Measurements from ENCODE around the gene RFWD3.
A peak's percentile ranks its signal among the peaks of the same experiment; 100 is the strongest.

RFWD3 gene, protein sequence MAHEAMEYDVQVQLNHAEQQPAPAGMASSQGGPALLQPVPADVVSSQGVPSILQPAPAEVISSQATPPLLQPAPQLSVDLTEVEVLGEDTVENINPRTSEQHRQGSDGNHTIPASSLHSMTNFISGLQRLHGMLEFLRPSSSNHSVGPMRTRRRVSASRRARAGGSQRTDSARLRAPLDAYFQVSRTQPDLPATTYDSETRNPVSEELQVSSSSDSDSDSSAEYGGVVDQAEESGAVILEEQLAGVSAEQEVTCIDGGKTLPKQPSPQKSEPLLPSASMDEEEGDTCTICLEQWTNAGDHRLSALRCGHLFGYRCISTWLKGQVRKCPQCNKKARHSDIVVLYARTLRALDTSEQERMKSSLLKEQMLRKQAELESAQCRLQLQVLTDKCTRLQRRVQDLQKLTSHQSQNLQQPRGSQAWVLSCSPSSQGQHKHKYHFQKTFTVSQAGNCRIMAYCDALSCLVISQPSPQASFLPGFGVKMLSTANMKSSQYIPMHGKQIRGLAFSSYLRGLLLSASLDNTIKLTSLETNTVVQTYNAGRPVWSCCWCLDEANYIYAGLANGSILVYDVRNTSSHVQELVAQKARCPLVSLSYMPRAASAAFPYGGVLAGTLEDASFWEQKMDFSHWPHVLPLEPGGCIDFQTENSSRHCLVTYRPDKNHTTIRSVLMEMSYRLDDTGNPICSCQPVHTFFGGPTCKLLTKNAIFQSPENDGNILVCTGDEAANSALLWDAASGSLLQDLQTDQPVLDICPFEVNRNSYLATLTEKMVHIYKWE

DNA sequence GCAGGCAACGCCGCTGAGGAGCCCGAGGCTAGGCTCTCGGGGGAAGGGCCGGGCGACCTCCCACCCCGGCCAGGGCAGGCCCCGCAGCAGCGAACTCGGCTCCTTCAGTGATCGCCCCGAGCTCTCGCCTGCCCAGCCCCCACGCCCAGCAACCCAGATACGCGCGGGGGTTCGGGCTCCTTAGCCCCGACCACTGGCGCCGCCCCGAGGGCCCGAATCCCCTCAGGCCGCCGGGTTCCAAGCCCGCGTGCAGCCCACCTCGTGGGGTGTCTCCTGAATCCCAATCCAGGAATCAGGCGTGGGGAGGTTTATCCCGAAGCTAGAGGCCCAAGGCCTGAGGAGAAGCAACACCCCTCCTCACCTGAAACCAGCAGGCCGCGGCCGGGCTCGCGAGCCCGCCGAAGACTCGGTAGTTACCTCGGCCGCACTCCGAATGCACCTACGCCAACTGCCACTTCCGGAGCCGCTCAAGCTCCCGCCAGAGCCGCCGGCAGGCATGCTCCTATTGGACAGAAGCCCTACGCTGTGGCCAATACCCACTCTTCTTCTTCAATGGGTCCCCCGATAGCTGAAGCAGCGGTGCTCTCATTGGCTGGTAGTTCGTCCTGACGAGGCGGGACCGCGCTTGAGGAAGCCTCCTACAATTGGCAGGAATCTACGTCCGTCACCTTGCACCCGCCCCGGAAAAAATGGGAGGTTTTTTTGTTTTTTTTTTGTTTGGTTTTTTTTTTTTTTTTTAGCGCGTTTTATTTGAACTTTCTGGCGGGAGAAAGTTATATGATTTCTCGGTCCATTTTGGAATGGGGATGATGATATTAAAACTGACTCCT is at the start of gene RFWD3:
RFWD3 (minus strand) TSS at position 453 of the 830 bp plus-strand sequence. CDS start 5,428 bp downstream, outside the sequence.
- Histone ChIP-seq H3K9me3 (ENCODE audit: control insufficient read depth in 2 of 2, low read length in 2 of 2) (no peaks in the 10 kb centered on the region), H3K4me1 (ENCODE audit: control insufficient read depth, insufficient read depth, low read length) (peaks cover 10% of the 10 kb centered on the region), H3K27ac (ENCODE audit: low read length) (peak within 1 kb of the TSS; percentile 63), H3K9ac (ENCODE audit: low read length in 2 of 2) (peak within 1 kb of the TSS; percentile 74 to 82), H3K27me3 (ENCODE audit: control insufficient read depth in 1 of 2, insufficient read depth in 2 of 2, low read length in 2 of 2) (no peaks in the 10 kb centered on the region), H3K4me3 (ENCODE audit: low read length in 2 of 2) (peak within 1 kb of the TSS; percentile 88 to 93), H3K36me3 (ENCODE audit: control insufficient read depth in 2 of 2, insufficient read depth in 2 of 2, low read length in 2 of 2) (peaks cover 7 to 15% of the 10 kb centered on the region in 2 donors)

DNA sequence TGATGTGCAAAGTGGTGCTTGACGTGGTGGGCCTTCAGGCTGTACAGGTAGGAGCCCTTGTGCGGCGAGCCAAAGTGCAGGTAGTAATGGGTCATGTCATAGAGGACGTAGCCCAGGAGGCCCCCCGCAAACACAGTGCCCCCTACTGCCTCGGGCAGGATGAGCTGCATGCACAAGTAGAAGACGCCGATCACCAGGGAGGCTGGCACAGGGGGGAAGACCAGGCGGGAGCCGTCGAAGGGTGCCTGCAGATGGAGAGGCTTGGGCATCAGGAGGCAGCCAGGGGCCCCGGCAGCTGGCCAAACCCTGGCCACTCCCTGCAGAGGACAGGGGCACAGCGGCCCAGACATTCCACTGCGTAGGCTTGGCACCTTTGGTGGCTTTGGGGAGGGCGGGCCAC is 49.7 kb upstream of the RFWD3 start:
- Histone ChIP-seq H3K27ac (ENCODE audit: low read length) (no peak overlapping the region), H3K9me3 (ENCODE audit: control insufficient read depth in 2 of 2, low read length in 2 of 2) (no peaks in the 10 kb centered on the region)

DNA sequence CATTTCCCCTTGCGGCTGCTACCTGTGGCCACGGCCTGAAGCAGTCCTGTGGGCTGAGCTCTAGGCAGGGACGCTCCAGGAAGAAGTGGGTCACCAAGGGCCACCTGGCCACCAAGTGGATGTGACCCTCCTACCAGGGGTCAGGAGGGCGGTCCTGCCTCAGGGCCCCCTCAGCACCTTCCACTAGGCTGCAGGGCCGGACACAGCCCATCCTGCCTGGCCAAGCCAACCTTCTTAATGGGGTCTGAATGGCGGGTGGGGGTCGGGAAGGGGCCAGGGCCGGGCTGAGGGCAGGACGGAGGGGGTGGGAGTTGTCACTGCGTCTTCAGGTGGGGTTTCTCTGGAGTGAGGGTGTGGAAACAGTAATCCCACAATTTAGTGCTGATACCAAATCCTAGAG is 47.2 kb upstream of the RFWD3 start:
- Histone ChIP-seq H3K9me3 (ENCODE audit: control insufficient read depth in 2 of 2, low read length in 2 of 2) (no peaks in the 10 kb centered on the region), H3K9ac (ENCODE audit: low read length in 2 of 2) (no peak overlapping the region), H3K4me1 (ENCODE audit: control insufficient read depth, insufficient read depth, low read length) (no peaks in the 10 kb centered on the region), H3K27ac (ENCODE audit: low read length) (no peak overlapping the region), H3K36me3 (ENCODE audit: control insufficient read depth in 2 of 2, insufficient read depth in 2 of 2, low read length in 2 of 2) (no peaks in the 10 kb centered on the region), H3K27me3 (ENCODE audit: control insufficient read depth in 1 of 2, insufficient read depth in 2 of 2, low read length in 2 of 2) (no peaks in the 10 kb centered on the region), H3K4me3 (ENCODE audit: low read length in 2 of 2) (no peak overlapping the region)

More for the DNA sequence above, 49.7 kb upstream of the RFWD3 start:
- no peaks in the 10 kb centered on the region for H3K27me3 ChIP-seq (ENCODE audit: control insufficient read depth in 1 of 2, insufficient read depth in 2 of 2, low read length in 2 of 2)
- no peaks in the 10 kb centered on the region for H3K4me1 ChIP-seq (ENCODE audit: control insufficient read depth, insufficient read depth, low read length)
- H3K9ac ChIP-seq (ENCODE audit: low read length in 2 of 2): no peak overlapping the region
- H3K4me3 ChIP-seq (ENCODE audit: low read length in 2 of 2): no peak overlapping the region
- H3K36me3 ChIP-seq (ENCODE audit: control insufficient read depth in 2 of 2, insufficient read depth in 2 of 2, low read length in 2 of 2): no peaks in the 10 kb centered on the region

DNA sequence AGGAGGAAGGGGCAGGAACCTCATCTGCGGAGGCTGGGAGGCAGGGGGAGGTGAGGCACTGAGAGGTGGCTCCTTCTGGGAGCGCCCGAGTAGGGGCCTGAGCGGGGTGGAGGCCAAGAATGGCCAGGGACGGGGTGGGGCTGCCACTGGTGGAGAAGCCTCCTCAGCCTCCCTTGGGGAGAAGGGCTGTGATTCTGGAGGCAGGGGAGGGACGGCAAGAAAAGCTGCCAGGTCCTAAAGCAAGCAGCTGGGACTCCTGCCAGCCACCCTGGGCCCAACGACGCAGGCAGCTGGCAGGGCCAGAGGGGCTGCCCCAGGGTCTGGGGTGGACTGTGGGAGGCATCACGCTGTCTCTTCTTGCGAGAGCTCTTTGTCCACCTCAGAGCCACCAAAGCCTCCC is 46.6 kb upstream of the RFWD3 start:
- no peaks in the 10 kb centered on the region for H3K27me3 ChIP-seq (ENCODE audit: control insufficient read depth in 1 of 2, insufficient read depth in 2 of 2, low read length in 2 of 2)
- no peaks in the 10 kb centered on the region for H3K36me3 ChIP-seq (ENCODE audit: control insufficient read depth in 2 of 2, insufficient read depth in 2 of 2, low read length in 2 of 2)
- H3K4me1 ChIP-seq (ENCODE audit: control insufficient read depth, insufficient read depth, low read length): peaks cover 1% of the 10 kb centered on the region
- H3K4me3 ChIP-seq (ENCODE audit: low read length in 2 of 2): no peak overlapping the region
- H3K9ac ChIP-seq (ENCODE audit: low read length in 2 of 2): no peak overlapping the region
- H3K9me3 ChIP-seq (ENCODE audit: control insufficient read depth in 2 of 2, low read length in 2 of 2): no peaks in the 10 kb centered on the region
- H3K27ac ChIP-seq (ENCODE audit: low read length): no peak overlapping the region

DNA sequence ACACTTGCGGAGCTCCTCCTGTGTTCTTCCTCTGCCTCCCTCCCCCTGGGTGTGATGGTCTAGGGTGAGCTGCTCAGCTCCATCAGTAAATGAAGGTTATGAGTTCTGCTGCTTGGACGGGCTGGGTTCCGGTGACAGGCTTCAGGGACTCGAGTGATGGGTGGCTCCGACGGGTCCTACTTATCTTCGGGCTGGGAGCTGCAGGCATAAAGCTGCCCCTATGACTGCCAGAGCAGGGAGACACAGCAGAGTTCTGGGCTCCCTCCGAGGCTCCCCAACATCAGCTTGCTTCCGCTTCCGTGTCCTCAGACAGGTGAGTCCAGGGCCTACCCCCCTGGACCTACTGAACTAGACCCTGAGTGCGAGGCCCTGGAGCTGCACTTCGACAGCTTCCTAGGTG is 45.3 kb upstream of the RFWD3 start:
- H3K9me3 ChIP-seq (ENCODE audit: control insufficient read depth in 2 of 2, low read length in 2 of 2): no peaks in the 10 kb centered on the region
- H3K9ac ChIP-seq (ENCODE audit: low read length in 2 of 2): no peak overlapping the region
- H3K4me1 ChIP-seq (ENCODE audit: control insufficient read depth, insufficient read depth, low read length): peaks cover 2% of the 10 kb centered on the region
- H3K27ac ChIP-seq (ENCODE audit: low read length): no peak overlapping the region
- H3K36me3 ChIP-seq (ENCODE audit: control insufficient read depth in 2 of 2, insufficient read depth in 2 of 2, low read length in 2 of 2): no peaks in the 10 kb centered on the region
- H3K27me3 ChIP-seq (ENCODE audit: control insufficient read depth in 1 of 2, insufficient read depth in 2 of 2, low read length in 2 of 2): no peaks in the 10 kb centered on the region
- H3K4me3 ChIP-seq (ENCODE audit: low read length in 2 of 2): no peak overlapping the region

DNA sequence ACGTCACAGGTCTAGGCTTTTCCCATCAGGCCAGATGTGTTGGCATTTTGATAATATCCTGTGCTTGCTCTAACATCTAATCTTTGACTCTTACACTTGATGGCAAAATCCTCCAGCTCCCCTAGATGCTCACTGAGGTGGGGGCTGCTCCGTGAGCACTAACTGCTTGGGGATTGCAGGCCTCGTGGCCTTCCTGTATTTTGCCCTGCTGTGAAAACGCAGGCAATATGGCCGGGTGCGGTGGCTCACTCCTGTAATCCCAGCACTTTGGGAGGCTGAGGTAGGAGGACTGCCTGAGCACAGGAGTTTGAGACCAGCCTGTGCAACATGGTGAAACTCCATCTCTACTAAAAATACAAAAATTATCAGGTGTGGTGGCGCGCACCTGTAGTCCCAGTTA is 43.7 kb upstream of the RFWD3 start:
- Histone ChIP-seq H3K27me3 (ENCODE audit: control insufficient read depth in 1 of 2, insufficient read depth in 2 of 2, low read length in 2 of 2) (no peaks in the 10 kb centered on the region), H3K9ac (ENCODE audit: low read length in 2 of 2) (no peak overlapping the region), H3K36me3 (ENCODE audit: control insufficient read depth in 2 of 2, insufficient read depth in 2 of 2, low read length in 2 of 2) (no peaks in the 10 kb centered on the region), H3K4me1 (ENCODE audit: control insufficient read depth, insufficient read depth, low read length) (peaks cover 2% of the 10 kb centered on the region), H3K27ac (ENCODE audit: low read length) (no peak overlapping the region), H3K9me3 (ENCODE audit: control insufficient read depth in 2 of 2, low read length in 2 of 2) (no peaks in the 10 kb centered on the region), H3K4me3 (ENCODE audit: low read length in 2 of 2) (no peak overlapping the region)

DNA sequence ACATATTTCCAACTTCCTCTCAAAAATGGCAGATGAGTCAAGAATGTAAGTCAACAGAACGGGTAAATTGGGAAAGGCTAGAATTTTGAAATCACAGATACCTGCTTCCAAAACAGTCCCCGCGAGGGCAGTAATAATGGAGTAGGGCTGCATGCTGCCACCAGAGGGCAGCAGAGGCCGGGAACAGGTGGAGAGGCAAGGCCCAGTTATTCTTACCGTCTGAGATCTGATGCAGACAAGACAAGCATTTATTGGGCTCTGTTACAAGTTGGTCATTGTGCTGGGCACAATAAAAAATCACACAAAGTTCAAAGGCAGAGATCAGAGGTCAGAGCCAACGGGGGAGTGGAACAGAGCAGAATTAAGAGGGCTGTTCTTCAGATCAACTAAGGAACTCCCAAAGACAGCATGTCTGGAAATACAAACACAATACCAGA is 42.8 kb upstream of the RFWD3 start:
- Histone ChIP-seq H3K9ac (ENCODE audit: low read length in 2 of 2) (no peak overlapping the region), H3K36me3 (ENCODE audit: control insufficient read depth in 2 of 2, insufficient read depth in 2 of 2, low read length in 2 of 2) (no peaks in the 10 kb centered on the region), H3K4me3 (ENCODE audit: low read length in 2 of 2) (no peak overlapping the region), H3K27me3 (ENCODE audit: control insufficient read depth in 1 of 2, insufficient read depth in 2 of 2, low read length in 2 of 2) (no peaks in the 10 kb centered on the region), H3K4me1 (ENCODE audit: control insufficient read depth, insufficient read depth, low read length) (peaks cover 2% of the 10 kb centered on the region), H3K9me3 (ENCODE audit: control insufficient read depth in 2 of 2, low read length in 2 of 2) (no peaks in the 10 kb centered on the region), H3K27ac (ENCODE audit: low read length) (no peak overlapping the region)

DNA sequence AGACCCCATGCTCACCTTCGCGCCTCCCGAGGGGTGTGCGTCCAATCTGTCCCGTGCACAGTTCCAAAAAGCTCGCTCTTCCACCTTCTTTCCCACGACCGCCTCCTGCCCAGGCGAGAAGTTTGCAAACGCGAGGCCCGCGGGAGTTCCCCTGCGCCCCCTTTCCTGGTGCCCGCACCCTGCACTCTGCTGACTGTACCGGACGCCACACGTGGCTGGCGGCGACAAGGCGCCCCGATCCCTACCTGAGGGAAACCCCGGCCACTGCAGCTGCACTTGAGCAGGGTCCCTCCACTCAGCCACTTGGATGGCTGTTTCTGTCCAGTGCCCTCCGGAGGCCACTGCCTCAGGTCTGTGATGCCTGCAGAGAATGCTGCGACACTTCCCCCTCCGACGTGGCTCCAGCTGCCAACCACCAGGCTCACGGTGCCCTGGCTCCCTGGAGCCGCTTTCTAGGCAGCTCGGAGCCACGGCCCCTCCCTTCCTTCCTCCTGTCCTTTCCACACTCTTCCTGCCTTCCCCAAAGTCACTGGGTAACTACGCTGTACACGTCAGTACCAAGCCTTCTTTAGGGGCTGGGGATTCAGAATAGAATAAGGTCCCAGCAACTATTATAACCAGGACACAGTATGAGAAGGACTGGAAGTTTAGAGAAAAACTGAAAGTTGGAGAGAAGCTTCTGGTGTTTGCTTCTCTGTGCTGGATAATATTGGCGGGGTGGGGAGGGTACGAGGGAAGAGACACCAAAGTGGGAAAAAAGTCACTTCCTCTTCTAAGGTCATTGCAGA is 34.0 kb upstream of the RFWD3 start, which contains the start of gene MLKL:
MLKL (minus strand) TSS at position 425 of the 788 bp plus-strand sequence. CDS start 5,105 bp downstream, outside the sequence.
- no peaks in the 10 kb centered on the region for H3K9me3 ChIP-seq (ENCODE audit: control insufficient read depth in 2 of 2, low read length in 2 of 2)
- H3K4me1 ChIP-seq (ENCODE audit: control insufficient read depth, insufficient read depth, low read length): peaks cover 16% of the 10 kb centered on the region

DNA sequence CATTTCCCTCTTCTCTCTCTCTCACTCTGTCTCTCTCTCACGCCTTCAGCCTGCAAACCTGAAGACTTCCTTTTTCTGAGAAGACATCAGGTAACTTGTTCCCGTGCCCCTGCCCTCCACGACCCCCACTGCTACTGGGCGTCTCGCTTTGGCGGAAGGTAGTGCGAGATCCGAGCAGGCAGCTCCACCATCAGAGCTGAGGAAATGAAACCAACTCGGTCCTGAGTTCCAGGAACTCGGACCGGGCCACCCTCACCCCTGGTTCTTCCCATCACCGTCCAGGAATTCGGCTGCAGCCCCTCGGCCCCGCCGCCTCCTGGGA is 33.4 kb upstream of the RFWD3 start:
- H3K27ac ChIP-seq (ENCODE audit: low read length): peak overlapping the region; percentile 74
- peaks cover 0 to 2% of the 10 kb centered on the region in 2 donors for H3K36me3 ChIP-seq (ENCODE audit: control insufficient read depth in 2 of 2, insufficient read depth in 2 of 2, low read length in 2 of 2)
- peak overlapping the region; percentile 76 to 89 for H3K4me3 ChIP-seq (ENCODE audit: low read length in 2 of 2)
- peaks cover 16% of the 10 kb centered on the region for H3K4me1 ChIP-seq (ENCODE audit: control insufficient read depth, insufficient read depth, low read length)
- H3K9ac ChIP-seq (ENCODE audit: low read length in 2 of 2): peak overlapping the region; percentile 71 to 73
- no peaks in the 10 kb centered on the region for H3K27me3 ChIP-seq (ENCODE audit: control insufficient read depth in 1 of 2, insufficient read depth in 2 of 2, low read length in 2 of 2)
- no peaks in the 10 kb centered on the region for H3K9me3 ChIP-seq (ENCODE audit: control insufficient read depth in 2 of 2, low read length in 2 of 2)

More for the DNA sequence above, 34.0 kb upstream of the RFWD3 start, which contains the start of gene MLKL:
- H3K27me3 ChIP-seq (ENCODE audit: control insufficient read depth in 1 of 2, insufficient read depth in 2 of 2, low read length in 2 of 2): no peaks in the 10 kb centered on the region
- peak within 1 kb of the TSS; percentile 74 for H3K27ac ChIP-seq (ENCODE audit: low read length)
- H3K4me3 ChIP-seq (ENCODE audit: low read length in 2 of 2): peak within 1 kb of the TSS; percentile 76 to 89
- no peaks in the 10 kb centered on the region for H3K36me3 ChIP-seq (ENCODE audit: control insufficient read depth in 2 of 2, insufficient read depth in 2 of 2, low read length in 2 of 2)
- peak within 1 kb of the TSS; percentile 71 to 73 for H3K9ac ChIP-seq (ENCODE audit: low read length in 2 of 2)

DNA sequence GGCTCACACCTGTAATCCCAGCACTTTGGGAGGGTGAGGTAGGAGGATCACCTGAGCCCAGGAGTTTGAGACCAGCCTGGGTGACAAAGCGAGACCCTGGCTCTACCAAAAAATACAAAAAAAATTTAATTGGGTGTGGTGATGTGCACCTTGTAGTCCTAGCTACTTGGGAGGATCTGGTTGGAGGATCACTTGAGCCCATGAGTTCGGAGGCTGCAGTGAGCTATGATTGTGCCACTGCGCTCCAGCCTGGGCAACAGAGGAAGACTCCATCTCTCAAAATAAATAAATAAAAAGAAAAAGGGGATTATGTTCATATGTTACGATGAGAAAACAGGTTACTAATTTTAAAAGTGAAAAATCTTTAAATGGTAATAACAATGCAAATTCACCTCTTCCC is 33.0 kb upstream of the RFWD3 start:
- Histone ChIP-seq H3K4me3 (ENCODE audit: low read length in 2 of 2) (peak overlapping the region; percentile 76 to 89), H3K9ac (ENCODE audit: low read length in 2 of 2) (peak overlapping the region in 1 of 2 donors; percentile 73), H3K9me3 (ENCODE audit: control insufficient read depth in 2 of 2, low read length in 2 of 2) (no peaks in the 10 kb centered on the region), H3K27ac (ENCODE audit: low read length) (no peak overlapping the region), H3K4me1 (ENCODE audit: control insufficient read depth, insufficient read depth, low read length) (peaks cover 16% of the 10 kb centered on the region), H3K36me3 (ENCODE audit: control insufficient read depth in 2 of 2, insufficient read depth in 2 of 2, low read length in 2 of 2) (peaks cover 0 to 2% of the 10 kb centered on the region in 2 donors), H3K27me3 (ENCODE audit: control insufficient read depth in 1 of 2, insufficient read depth in 2 of 2, low read length in 2 of 2) (no peaks in the 10 kb centered on the region)
